ENCODE data around the gene SYNPO. TPM values are rescaled to one million over a fixed set of nuclear protein-coding genes. Genes with fewer than 3 reads are reported as not detected.

SYNPO gene
- polyA plus RNA-seq, 5 donors: 18.1 to 33.9 (median 21.7) TPM

DNA sequence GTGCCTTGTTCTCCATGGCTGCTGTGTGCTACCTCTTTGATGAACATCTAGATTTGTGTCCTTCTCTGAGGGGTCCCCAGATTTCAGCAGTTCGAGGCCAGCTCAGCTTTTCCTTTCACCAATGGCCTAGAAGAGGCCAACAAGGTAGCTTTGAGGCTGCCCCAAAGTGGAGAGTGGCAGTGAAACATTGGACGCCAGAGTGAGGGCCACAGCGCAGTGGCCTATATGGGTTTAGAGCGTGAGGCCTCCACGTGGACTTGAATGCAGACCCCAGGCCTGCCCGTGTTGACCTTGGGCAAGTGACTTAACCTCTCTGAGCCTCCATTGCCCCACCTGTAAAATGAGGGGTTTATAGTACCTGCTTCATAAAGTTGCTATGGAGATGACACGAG, 32.4 kb downstream of the SYNPO start:
- DNase-seq: no peak

- DNase-seq: peak in 1 of 2 donors; percentile 52
These were observed 33.9 kb downstream of the SYNPO start for GRCh38 chr5:150674341-150674821.

- no peak for DNase-seq
These were observed 34.6 kb downstream of the SYNPO start for GRCh38 chr5:150675069-150675468.

- no peak for DNase-seq
These were observed 36.1 kb downstream of the SYNPO start for GRCh38 chr5:150676578-150676977.

DNA sequence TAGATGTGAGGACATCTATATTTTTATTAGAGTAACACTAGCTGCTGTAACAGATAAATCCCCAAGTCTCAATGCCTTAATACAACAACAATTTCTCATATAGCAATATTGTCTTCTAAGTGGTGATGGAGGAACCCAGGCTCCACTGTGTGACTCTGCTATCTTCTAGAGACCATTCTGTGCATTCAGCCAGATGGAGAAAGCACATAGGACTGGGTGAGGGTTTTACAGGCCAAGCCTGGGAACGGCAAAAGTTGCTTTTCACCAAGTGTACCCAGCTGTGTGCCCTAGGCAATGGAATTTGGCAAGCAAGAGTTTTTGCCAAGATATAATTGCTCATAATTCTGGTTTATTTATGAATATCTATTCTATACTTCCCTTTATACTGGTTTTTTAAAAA, 48.7 kb downstream of the SYNPO start:
- no peak for DNase-seq

GRCh38 chr5:150690760-150691159, 50.3 kb downstream of the SYNPO start:
- DNase-seq: no peak

- no peak for DNase-seq
These were observed 51.8 kb downstream of the SYNPO start for GRCh38 chr5:150692276-150692675.

DNA sequence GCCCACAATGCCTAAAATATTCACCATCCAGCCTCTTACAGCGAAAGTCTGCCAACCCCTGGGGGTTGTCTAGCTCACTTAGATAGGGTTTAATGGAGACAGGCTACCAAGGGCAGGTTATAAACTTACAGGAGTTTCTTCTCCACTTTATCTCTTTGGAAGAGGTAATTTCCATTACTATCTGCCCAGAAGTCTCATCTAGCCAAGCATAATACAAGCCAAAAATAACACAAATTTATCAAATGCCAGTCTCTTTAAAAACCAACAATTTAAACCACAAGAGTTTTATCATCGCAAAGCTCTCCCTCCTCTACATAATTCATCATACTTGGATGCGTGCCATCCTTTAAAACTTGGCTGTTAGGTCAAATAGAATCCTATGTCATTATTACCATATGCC, 54.2 kb downstream of the SYNPO start:
- DNase-seq: no peak

DNA sequence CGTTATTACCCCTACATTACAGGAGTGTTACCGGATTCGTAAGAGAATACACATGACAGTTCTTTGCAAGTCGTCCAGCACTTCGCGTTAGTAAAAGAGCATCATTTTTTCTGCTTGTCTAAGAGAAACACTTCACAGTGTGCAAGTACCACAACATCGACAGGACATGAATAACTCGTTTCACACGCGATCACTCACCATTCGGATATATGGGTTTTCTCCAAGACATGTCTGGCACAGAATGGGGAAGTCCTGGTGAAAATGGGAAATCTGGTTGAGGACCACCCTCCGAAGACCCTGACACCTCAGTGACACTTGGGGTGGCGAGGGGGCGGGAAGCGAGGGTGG, 59.8 kb downstream of the SYNPO start:
- peak in 1 of 2 donors; percentile 8 for DNase-seq

DNA sequence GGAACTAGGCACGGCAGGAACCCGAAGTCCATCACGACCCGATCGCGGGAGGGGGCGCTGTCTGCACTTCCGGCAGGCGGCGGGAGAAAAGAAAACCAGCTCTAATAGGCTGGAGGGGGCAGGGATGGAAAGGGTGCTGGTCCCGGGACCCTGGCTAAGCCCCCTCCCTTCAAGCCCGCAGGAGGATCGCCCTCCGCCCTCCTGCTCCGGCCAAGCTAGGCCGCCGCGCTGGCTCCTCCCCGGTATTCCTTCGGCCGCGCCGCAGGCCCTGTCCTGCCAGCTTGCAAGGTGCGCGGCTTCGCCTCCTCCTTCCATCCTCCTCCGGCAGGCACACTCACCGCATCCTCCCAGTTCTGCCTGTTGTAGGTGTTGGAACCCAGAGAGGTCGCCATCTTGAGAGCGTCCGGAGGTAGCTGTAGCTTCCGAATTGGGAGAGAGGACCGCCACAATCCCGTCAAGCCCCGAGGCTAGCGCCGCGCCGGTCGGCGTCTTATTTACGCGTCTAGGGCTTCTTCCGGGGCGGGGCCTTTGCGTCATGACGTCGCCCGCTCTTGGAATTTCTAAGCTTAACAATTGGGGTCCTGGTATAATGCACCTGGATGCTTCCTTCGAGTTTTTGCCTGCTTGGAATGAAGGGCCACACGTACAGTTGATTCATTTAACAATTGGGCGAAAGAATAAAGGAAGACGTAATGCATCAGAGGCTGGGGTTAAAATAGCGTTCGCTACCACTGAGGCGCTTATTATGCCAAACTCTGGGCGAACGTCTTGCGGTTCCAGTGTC, 60.3 kb downstream of the SYNPO start, which contains the start of gene RBM22:
RBM22 (minus strand) TSS at position 469 of the 784 bp plus-strand sequence; CDS start at position 392, 77 bp downstream.
- DNase-seq: peak; percentile 92 to 94

DNA sequence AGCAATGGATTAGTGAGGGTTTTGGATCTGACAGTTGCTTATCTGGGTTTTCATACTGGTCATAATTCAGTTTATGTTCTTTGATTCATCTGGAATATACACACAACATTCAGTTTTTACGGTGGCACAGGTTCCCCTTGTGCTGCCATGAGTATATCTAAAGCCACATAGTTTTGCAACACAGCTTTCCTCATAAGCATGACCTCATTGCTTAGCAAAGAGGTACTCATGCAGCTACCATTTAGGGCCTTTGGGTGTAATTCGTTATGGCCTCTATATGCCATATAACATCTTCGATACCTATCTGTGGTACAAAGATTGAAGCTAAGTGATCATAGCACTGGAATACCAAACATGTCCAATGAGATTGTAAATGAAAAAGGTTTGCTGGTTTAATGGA, 63.3 kb downstream of the SYNPO start:
- no peak for DNase-seq

- DNase-seq: no peak
These were observed 66.4 kb downstream of the SYNPO start for GRCh38 chr5:150706776-150707390.

Other genes with a start within 250 kb of the SYNPO start
- 100 to 1,000 TPM; 121 to 212 (median 176) TPM for gene CD74, start 227.8 kb upstream of the SYNPO start, polyA plus RNA-seq (ENCODE audit: insufficient read depth in 1 of 5, insufficient read length in 5 of 5, low replicate concordance in 1 of 5)
- 1,000 to 10,000 TPM; 2,380 to 2,884 (median 2,485) TPM for gene RPS14, start 190.9 kb upstream of the SYNPO start, polyA plus RNA-seq (ENCODE audit: insufficient read depth in 1 of 5, insufficient read length in 5 of 5, low replicate concordance in 1 of 5)
- 10 to 100 TPM; 45.0 to 71.2 (median 65.9) TPM for gene NDST1, start 132.5 kb upstream of the SYNPO start, polyA plus RNA-seq (ENCODE audit: insufficient read depth in 1 of 5, insufficient read length in 5 of 5, low replicate concordance in 1 of 5)
- 10 to 100 TPM in 3 of 5 donors, 1 to 10 TPM in 2; 9.7 to 13.3 (median 11.2) TPM for gene MYOZ3, start 20.6 kb downstream of the SYNPO start, polyA plus RNA-seq (ENCODE audit: insufficient read depth in 1 of 5, insufficient read length in 5 of 5, low replicate concordance in 1 of 5)
- 10 to 100 TPM; 68.0 to 84.3 (median 75.9) TPM for gene RBM22, start 60.4 kb downstream of the SYNPO start, polyA plus RNA-seq (ENCODE audit: insufficient read depth in 1 of 5, insufficient read length in 5 of 5, low replicate concordance in 1 of 5)
- 10 to 100 TPM; 53.1 to 73.5 (median 69.4) TPM for gene DCTN4, start 118.4 kb downstream of the SYNPO start, polyA plus RNA-seq (ENCODE audit: insufficient read depth in 1 of 5, insufficient read length in 5 of 5, low replicate concordance in 1 of 5)
- 10 to 100 TPM; 13.8 to 19.8 (median 16.9) TPM for gene SMIM3, start 138.1 kb downstream of the SYNPO start, polyA plus RNA-seq (ENCODE audit: insufficient read depth in 1 of 5, insufficient read length in 5 of 5, low replicate concordance in 1 of 5)
- 1 to 10 TPM in 3 of 5 donors, under 1 TPM in 2; 0.33 to 1.2 (median 1.0) TPM for gene IRGM, start 205.9 kb downstream of the SYNPO start, polyA plus RNA-seq (ENCODE audit: insufficient read depth in 1 of 5, insufficient read length in 5 of 5, low replicate concordance in 1 of 5)